Heart left ventricle (tissue), 16 donors: ENCODE results near the gene SKP1. TPM values are rescaled to one million over a fixed set of nuclear protein-coding genes. Genes with fewer than 3 reads are reported as not detected.

ENCODE experiments used
- ATAC-seq, 4 donors: fragments of 200-7000 bp; cut with Tn5 transposase; one replicate each; pipeline ENCODE4 v1.9.1; 2020 to 2022; ENCODE audit warnings: moderate library complexity in 4 of 4, mild to moderate bottlenecking in 3 of 4, moderate number of reproducible peaks in 1 of 4
- DNase-seq, 5 donors: peaks; one replicate each; pipeline ENCODE4 v3.0.0-alpha.2; 2020
- H3K27ac ChIP-seq, 12 donors: fragments of 200-600 bp; sonication (generic) in 4 of 12; one replicate each; pipeline versions ENCODE4 v1.5.0 to v1.8.0; 2016 to 2022; ENCODE audit warnings: mild to moderate bottlenecking in 2 of 12
- H3K27me3 ChIP-seq, 9 donors: fragments of 200-600 bp; sonication (generic) in 2 of 9; one replicate each; pipeline versions ENCODE4 v1.5.1 to v1.8.0; 2016 to 2022; ENCODE audit warnings: mild to moderate bottlenecking in 3 of 9
- H3K36me3 ChIP-seq, 9 donors: fragments of 200-600 bp; sonication (generic) in 2 of 9; one replicate each; pipeline versions ENCODE4 v1.5.0 to v1.8.0; 2018 to 2022; ENCODE audit warnings: mild to moderate bottlenecking in 2 of 9
- H3K4me1 ChIP-seq, 12 donors: fragments of 200-600 bp; sonication (generic) in 4 of 12; one replicate each; pipeline versions ENCODE4 v1.5.0 to v1.8.0; 2016 to 2022; ENCODE audit warnings: mild to moderate bottlenecking in 3 of 12
- H3K4me3 ChIP-seq, 12 donors: fragments of 200-600 bp; sonication (generic) in 4 of 12; one replicate each; pipeline versions ENCODE4 v1.5.0 to v1.8.0; 2017 to 2022; ENCODE audit warnings: mild to moderate bottlenecking in 9 of 12, moderate library complexity in 4 of 12
- H3K9me3 ChIP-seq, 12 donors: fragments of 200-600 bp; sonication (generic) in 4 of 12; one replicate each; pipeline versions ENCODE4 v1.5.0 to v1.8.0; 2016 to 2022; ENCODE audit warnings: mild to moderate bottlenecking in 1 of 12
- POLR2A ChIP-seq, 2 donors: fragments of 450-650 bp; IDR thresholded peaks; one replicate each; pipeline ENCODE4 v1.6.1; 2017; ENCODE audit warnings: antibody characterized with exemption in 2 of 2, mild to moderate bottlenecking in 2 of 2, moderate library complexity in 2 of 2
- WGBS, 4 donors: extraction: QIAGEN DNeasy Blood & Tissue Kit in 2 of 4; methylation state at CpG; one replicate each; pipeline versions ENCODE4 v1.1.5 to v1.1.7; 2013 to 2018; 5-methylcytosine and 5-hydroxymethylcytosine counted together
- intact Hi-C, 10 donors: fragments of 100-400 bp; cut with DNase I; formaldehyde crosslinking; loops; one replicate each; pipeline versions ENCODE4 v1.11.1 to v1.14.2; 2022
- long read RNA-seq, 3 donors: library from polyadenylated mRNA; unstranded; transcript quantifications; one replicate each; pipeline ENCODE4 v2.0.0, GENCODE V29; 2020 to 2021
- polyA plus RNA-seq, 2 donors: library from polyadenylated mRNA; stranded (reverse); fragments of 200-250 nt; gene quantifications; one replicate each; pipeline ENCODE4 v1.2.3, GENCODE V29; 2013
- total RNA-seq, 9 donors: library from RNA; depleted of rRNA in 2 of 9; stranded (reverse); fragments of >200 nt in 2 of 9; fragmentation: NEBNext Ultra II Directional in 3 of 9; extraction: Animal tissue kit (Norgen Biotek cat#: 25700) in 3 of 9; gene quantifications; one replicate each; pipeline versions ENCODE4 v1.1.0 to v1.2.4, GENCODE V29; 2016 to 2023
- TF ChIP-seq, protein P1 (sequence below), 12 donors: fragments of 200-600 bp; sonication (generic) in 4 of 12; IDR thresholded peaks; one replicate each; pipeline versions ENCODE4 v1.5.0 to v1.8.0; 2018 to 2022; ENCODE audit warnings: antibody characterized with exemption in 12 of 12, mild to moderate bottlenecking in 5 of 12
- donor health status: ischemic (EF 13 %, LVEDD 7.1; RV severe dilation, severe dysfunction).
- donor health status: healthy with polysubstance abuse.
- donor health status: DM: no; HTN: yes; CAD: no.
- donor health status: DM: no; HTN: no; CAD: no.
- donor health status: ischemic (EF 25% LVEDD 6.9; RV normal size, moderate dysfunction).
- donor health status: ischemic (EF 25% LVEDD 5.7; RV mildly dilated, moderate dysfunction).
- donor health status: healthy.
- donor health status: DM: yes; HTN: yes; CAD: no.
- donor health status: ischemic (EF 35%, LVEDD 5.7; RV mildly dilated, moderate dysfunction).
- donor health status: nonischemic (EF 11% LVEDD 7.7; RV severe dilation, severe dysfunction).
- donor health status: DM: yes; HTN: yes; CAD: no.
- donor health status: PGD.
- donor health status: ischemic (EF 29% LVEDD 5.4; RV normal size, mild dysfunction).
- donor health status: nonischemic (EF 23%, LVEDD 6.1; RV moderate dilation, normal function).

Gene SKP1
- total RNA-seq (100 to 1,000 TPM; 290 to 533 (median 459) TPM), polyA plus RNA-seq (1,000 to 10,000 TPM in 1 of 2 donors, 100 to 1,000 TPM in 1; 175 to 1,085 TPM)
- long read RNA-seq, donor 1, full-length matches to known transcripts: 683 of 702 reads
- long read RNA-seq, donor 1, partial matches to known transcripts: 9 of 702 reads
- long read RNA-seq, donor 1, other reads (novel, unspliced or antisense): 10 of 702 reads
- long read RNA-seq, donor 2, full-length matches to known transcripts: 1,246 of 1,269 reads
- long read RNA-seq, donor 2, partial matches to known transcripts: 8 of 1,269 reads
- long read RNA-seq, donor 2, other reads (novel, unspliced or antisense): 15 of 1,269 reads
- long read RNA-seq, donor 3, full-length matches to known transcripts: 490 of 496 reads
- long read RNA-seq, donor 3, partial matches to known transcripts: 1 of 496 reads
- long read RNA-seq, donor 3, other reads (novel, unspliced or antisense): 5 of 496 reads

GRCh38 chr5:134176511-134177368 is at the start of gene SKP1:
SKP1 (minus strand) TSS chr5:134176950; CDS start chr5:134174022, 2,928 bp downstream.
- Histone ChIP-seq H3K4me1 (peaks cover 3 to 46% (median 22%) of the 10 kb centered on the region in 12 donors), H3K36me3 (peaks cover 0 to 21% (median 19%) of the 10 kb centered on the region in 9 donors), H3K27ac (peak within 1 kb of the TSS; percentile 95 to 100 (median 100)), H3K27me3 (no peaks in the 10 kb centered on the region), H3K9me3 (no peaks in the 10 kb centered on the region), H3K4me3 (peak within 1 kb of the TSS; percentile 70 to 99 (median 96))
- DNase-seq (peak; percentile 82 to 92 (median 87)), ATAC-seq (peak; percentile 51 to 92 (median 88))
- TF ChIP-seq POLR2A (IDR thresholded peaks at IDR 0.05): peak; percentile 51 to 95
- TF ChIP-seq, protein P1, sequence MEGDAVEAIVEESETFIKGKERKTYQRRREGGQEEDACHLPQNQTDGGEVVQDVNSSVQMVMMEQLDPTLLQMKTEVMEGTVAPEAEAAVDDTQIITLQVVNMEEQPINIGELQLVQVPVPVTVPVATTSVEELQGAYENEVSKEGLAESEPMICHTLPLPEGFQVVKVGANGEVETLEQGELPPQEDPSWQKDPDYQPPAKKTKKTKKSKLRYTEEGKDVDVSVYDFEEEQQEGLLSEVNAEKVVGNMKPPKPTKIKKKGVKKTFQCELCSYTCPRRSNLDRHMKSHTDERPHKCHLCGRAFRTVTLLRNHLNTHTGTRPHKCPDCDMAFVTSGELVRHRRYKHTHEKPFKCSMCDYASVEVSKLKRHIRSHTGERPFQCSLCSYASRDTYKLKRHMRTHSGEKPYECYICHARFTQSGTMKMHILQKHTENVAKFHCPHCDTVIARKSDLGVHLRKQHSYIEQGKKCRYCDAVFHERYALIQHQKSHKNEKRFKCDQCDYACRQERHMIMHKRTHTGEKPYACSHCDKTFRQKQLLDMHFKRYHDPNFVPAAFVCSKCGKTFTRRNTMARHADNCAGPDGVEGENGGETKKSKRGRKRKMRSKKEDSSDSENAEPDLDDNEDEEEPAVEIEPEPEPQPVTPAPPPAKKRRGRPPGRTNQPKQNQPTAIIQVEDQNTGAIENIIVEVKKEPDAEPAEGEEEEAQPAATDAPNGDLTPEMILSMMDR (IDR thresholded peaks at IDR 0.05): peak in 1 of 12 donors; percentile 14
- WGBS, 4 donors: 0 to 1% (median 0%) methylated on average over 54 to 92 of the region's 92 CpGs
- intact Hi-C loops: loop anchor here in 6 of 10 donors (2.0 to 5.0 kb wide), 4 partner anchors 50 to 351 kb away; partner anchors contain the start of genes PPP2CA (in 5 of the 6), JADE2 (in 1 of the 6) and UBE2B (in 1 of the 6)

DNA sequence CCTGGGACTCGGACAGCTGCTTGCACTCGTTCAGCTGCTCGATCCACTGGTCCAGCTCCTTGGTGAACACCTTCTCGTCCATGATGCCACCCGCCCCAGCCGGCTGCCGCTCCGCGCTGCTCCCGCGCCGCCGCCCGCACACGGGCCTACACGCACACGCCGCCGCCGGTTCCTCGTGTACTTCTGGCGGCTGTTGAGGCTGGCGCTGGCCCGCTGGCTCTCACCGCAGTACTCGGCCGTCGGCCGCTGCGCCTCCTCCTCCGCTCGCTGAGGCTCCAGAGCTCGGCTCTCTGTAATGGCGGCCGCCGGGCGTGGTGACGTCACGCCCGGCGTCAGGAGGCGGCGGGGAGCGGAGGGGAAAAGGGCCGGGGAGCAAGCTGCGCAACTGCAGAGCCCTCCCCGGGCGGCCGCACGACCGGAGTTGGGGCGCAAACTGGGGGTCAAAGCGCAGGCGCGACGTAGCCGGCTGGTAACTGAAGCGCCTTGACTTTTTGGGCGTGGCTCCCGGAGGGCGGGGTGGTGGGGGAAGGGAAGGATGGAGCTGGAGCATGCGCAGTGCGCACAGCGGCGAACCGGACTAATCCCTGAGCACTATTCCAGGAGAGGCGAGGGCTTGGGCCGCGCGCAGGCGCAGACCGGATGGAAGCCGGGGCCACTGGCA is 49.2 kb upstream of the SKP1 start, which contains the start of gene PPP2CA:
Gene PPP2CA, minus strand, starts transcription at position 294 of the 661 bp plus-strand sequence. Its CDS starts 212 bp downstream, at position 82.
- Histone ChIP-seq H3K4me1 (peaks cover 4 to 68% (median 49%) of the 10 kb centered on the region in 12 donors), H3K4me3 (peak within 1 kb of the TSS; percentile 64 to 100 (median 94)), H3K36me3 (peaks cover 0 to 5% (median 0%) of the 10 kb centered on the region in 9 donors), H3K27ac (peak within 1 kb of the TSS; percentile 98 to 100 (median 99)), H3K9me3 (no peaks in the 10 kb centered on the region), H3K27me3 (no peaks in the 10 kb centered on the region)
- ATAC-seq (peak; percentile 92 to 97 (median 96)), DNase-seq (peak; percentile 98 to 100 (median 99))
- WGBS, 4 donors: 0 to 1% (median 0%) methylated on average over 43 to 73 of the region's 73 CpGs
- TF ChIP-seq, protein P1 (IDR thresholded peaks at IDR 0.05): no peak
- peak; percentile 54 to 75 for TF ChIP-seq POLR2A (IDR thresholded peaks at IDR 0.05)
- intact Hi-C loops: loop anchor here in 5 of 10 donors (2.0 to 5.0 kb wide), 4 partner anchors 49 to 145 kb away; partner anchors contain the start of genes SKP1 (in 5 of the 5) and UBE2B (in 1 of the 5)

GRCh38 chr5:134224888-134225779 is 48.4 kb upstream of the SKP1 start:
- no peak for TF ChIP-seq POLR2A (IDR thresholded peaks at IDR 0.05)
- TF ChIP-seq, protein P1 (IDR thresholded peaks at IDR 0.05): peak in 10 of 12 donors; percentile 7 to 63 (median 35)
- H3K36me3 ChIP-seq: peaks cover 0 to 12% (median 3%) of the 10 kb centered on the region in 9 donors
- H3K4me1 ChIP-seq: peaks cover 4 to 76% (median 56%) of the 10 kb centered on the region in 12 donors
- H3K4me3 ChIP-seq: peak overlapping the region; percentile 64 to 100 (median 94)
- H3K27ac ChIP-seq: peak overlapping the region; percentile 98 to 100 (median 99)
- 0% methylated on average over 15 to 49 of the region's 49 CpGs for WGBS, 4 donors
- intact Hi-C loops: loop anchor here in 6 of 10 donors (5.0 kb wide), 4 partner anchors 38 to 62 kb away; partner anchors contain the start of gene SKP1 (in 4 of the 6)
- no peaks in the 10 kb centered on the region for H3K9me3 ChIP-seq
- no peaks in the 10 kb centered on the region for H3K27me3 ChIP-seq
- ATAC-seq (peak in 3 of 4 donors; percentile 23 to 56 (median 51)), DNase-seq (peak; percentile 67 to 81 (median 71))
